ENCODE results near the gene ZNF385B.

DNA sequence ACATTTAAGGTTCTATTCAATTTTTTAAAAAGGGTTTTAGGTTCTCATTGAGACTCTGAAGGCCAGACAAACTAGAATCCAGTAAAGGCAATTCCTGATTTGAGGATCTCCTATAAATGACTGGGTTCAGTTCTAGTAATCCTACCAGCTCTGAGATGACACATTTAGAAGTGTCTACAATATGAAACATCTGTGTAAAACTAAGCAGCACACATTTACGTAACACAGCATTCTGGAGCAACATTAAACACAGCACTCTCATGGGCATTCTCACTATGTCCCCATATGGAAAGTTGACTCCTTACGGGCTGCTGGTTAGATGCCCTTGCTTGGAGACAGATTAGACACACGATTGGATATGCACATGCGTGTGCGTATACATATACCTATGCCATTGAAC, 114.4 kb downstream of the ZNF385B start:
- TF ChIP-seq, protein P1, sequence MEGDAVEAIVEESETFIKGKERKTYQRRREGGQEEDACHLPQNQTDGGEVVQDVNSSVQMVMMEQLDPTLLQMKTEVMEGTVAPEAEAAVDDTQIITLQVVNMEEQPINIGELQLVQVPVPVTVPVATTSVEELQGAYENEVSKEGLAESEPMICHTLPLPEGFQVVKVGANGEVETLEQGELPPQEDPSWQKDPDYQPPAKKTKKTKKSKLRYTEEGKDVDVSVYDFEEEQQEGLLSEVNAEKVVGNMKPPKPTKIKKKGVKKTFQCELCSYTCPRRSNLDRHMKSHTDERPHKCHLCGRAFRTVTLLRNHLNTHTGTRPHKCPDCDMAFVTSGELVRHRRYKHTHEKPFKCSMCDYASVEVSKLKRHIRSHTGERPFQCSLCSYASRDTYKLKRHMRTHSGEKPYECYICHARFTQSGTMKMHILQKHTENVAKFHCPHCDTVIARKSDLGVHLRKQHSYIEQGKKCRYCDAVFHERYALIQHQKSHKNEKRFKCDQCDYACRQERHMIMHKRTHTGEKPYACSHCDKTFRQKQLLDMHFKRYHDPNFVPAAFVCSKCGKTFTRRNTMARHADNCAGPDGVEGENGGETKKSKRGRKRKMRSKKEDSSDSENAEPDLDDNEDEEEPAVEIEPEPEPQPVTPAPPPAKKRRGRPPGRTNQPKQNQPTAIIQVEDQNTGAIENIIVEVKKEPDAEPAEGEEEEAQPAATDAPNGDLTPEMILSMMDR (optimal IDR thresholded peaks at IDR 0.05 in 1 of 3, IDR thresholded peaks at IDR 0.05 in 1 of 3, conservative IDR thresholded peaks at IDR 0.05 in 1 of 3; ENCODE audit: extremely low read depth in 1 of 3, insufficient read depth in 2 of 3, low read length in 3 of 3), result no peak
- TF ChIP-seq EZH2 (IDR thresholded peaks at IDR 0.05; ENCODE audit: low read length), result no peak
